ENCODE measurements around the gene MTHFD1L. TPM values are rescaled to one million over a fixed set of nuclear protein-coding genes. Genes with fewer than 3 reads are reported as not detected.
A peak's percentile ranks its signal among the peaks of the same experiment; 100 is the strongest.

MTHFD1L gene
- total RNA-seq, 1 donor from 2014 or later: 28.1 TPM

DNA sequence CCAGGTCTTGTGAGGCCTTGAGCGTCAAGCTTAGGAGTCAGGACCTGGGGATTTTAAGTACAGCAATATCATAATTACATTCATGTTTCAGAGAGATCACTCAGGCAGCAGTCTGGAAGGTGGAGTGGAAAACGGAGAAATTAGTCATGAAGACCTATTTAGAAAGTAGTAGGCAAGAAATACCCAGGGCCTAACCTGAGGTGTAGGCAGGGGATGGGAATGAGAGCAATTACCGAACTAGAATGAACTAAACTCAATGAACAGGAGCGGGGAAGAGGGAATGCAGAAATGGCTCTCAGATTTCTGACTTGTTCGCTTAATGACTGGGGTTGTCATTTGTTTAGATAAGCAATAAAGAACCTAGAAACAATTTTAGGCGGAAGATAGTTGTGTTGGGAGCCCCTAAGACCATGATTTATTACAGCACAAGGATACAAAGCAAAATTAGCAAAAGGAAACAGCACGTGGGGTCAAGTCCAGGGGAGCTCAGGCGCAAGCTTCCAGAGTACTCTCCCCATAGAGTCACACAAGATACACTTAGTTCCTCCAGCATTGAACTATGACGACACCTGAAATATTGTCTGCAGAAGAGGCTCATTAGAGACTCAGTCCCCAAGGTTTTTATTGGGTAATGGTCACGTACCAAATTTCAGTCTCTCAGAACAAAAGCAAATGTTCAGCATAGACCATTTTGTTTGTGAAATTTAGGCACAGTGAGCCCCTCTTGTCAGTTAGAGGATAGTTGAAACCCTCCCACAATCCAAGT lies 195.4 kb downstream of the MTHFD1L start:
- Mint-ChIP-seq H3K9me3 (peaks cover 5% of the 10 kb centered on the region), H3K27ac (peak overlapping the region; percentile 77)

DNA sequence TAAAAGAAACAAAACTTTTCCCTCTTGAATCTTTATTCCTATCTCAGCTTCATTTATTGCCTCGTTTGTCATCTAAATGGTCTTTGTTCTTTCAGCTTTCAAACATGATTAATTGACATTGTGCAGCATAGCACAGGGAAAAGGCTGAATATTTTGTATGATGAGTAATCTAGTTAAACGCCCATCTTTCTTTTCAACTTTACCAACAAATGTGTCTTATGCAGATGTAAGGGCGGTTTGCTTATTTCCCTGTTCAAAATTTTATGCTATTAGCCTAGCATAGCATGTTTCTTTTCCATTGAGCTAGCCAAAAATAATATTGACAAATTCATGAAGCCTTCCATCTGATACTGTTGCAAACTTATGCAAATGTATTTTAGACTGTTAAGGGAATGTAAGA lies 197.8 kb downstream of the MTHFD1L start:
- DNase-seq (ENCODE audit: extremely low spot score, unreplicated experiment): no peak
- Mint-ChIP-seq H3K27me3 (no peaks in the 10 kb centered on the region), H3K9me3 (peaks cover 5% of the 10 kb centered on the region), H3K4me1 (ENCODE audit: unreplicated experiment) (peaks cover 52% of the 10 kb centered on the region), H3K4me3 (peak overlapping the region; percentile 49), H3K36me3 (peaks cover 4% of the 10 kb centered on the region), H3K27ac (peak overlapping the region; percentile 50)
- TF ChIP-seq, protein P1, sequence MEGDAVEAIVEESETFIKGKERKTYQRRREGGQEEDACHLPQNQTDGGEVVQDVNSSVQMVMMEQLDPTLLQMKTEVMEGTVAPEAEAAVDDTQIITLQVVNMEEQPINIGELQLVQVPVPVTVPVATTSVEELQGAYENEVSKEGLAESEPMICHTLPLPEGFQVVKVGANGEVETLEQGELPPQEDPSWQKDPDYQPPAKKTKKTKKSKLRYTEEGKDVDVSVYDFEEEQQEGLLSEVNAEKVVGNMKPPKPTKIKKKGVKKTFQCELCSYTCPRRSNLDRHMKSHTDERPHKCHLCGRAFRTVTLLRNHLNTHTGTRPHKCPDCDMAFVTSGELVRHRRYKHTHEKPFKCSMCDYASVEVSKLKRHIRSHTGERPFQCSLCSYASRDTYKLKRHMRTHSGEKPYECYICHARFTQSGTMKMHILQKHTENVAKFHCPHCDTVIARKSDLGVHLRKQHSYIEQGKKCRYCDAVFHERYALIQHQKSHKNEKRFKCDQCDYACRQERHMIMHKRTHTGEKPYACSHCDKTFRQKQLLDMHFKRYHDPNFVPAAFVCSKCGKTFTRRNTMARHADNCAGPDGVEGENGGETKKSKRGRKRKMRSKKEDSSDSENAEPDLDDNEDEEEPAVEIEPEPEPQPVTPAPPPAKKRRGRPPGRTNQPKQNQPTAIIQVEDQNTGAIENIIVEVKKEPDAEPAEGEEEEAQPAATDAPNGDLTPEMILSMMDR (conservative IDR thresholded peaks at IDR 0.05): no peak

More for the DNA sequence above, 195.4 kb downstream of the MTHFD1L start:
- Mint-ChIP-seq H3K4me3 (no peak overlapping the region), H3K36me3 (peaks cover 4% of the 10 kb centered on the region), H3K4me1 (ENCODE audit: unreplicated experiment) (peaks cover 48% of the 10 kb centered on the region), H3K27me3 (no peaks in the 10 kb centered on the region)
- TF ChIP-seq, protein P1 (conservative IDR thresholded peaks at IDR 0.05): no peak
- DNase-seq (ENCODE audit: extremely low spot score, unreplicated experiment): no peak

DNA sequence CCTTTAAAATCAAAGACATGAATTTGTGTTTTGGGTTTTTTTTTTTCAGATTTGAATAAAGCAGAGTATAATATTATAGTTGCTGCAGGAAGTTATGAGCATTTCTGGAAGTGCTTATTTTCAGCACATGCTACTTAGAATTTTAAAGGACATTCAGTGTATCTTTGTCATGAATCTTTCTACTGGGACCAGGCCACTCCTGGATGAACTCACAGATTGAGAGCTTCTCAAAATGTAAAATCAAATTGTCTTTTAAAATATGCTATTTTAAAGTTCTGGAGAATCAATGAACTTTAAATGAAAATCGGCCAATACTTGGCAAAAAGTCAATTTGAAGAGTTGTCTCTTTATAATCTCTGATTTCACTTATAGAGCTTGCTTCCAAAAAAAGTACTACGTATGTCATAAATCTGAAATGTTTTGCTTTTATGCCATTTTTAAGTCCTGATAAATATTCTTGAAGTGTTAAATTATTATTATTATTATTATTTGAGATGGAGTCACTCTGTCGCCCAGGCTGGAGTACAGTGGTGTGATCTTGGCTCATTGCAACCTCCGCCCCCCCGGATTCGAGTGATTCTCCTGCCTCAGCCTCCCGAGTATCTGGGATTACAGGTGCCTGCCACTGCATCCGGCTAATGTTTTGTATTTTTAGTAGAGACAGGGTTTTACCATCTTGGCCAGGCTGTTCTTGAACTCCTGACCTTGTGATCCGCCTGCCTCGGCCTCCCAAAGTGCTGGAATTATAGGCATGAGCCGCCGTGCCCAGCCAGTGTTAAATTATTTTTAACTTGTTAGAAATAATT lies 198.5 kb downstream of the MTHFD1L start:
- Mint-ChIP-seq H3K36me3 (peaks cover 4% of the 10 kb centered on the region), H3K4me1 (ENCODE audit: unreplicated experiment) (peaks cover 55% of the 10 kb centered on the region), H3K4me3 (peak overlapping the region; percentile 49), H3K9me3 (peaks cover 5% of the 10 kb centered on the region), H3K27ac (no peak overlapping the region), H3K27me3 (no peaks in the 10 kb centered on the region)
- TF ChIP-seq, protein P1 (conservative IDR thresholded peaks at IDR 0.05): no peak
- DNase-seq (ENCODE audit: extremely low spot score, unreplicated experiment): no peak

DNA sequence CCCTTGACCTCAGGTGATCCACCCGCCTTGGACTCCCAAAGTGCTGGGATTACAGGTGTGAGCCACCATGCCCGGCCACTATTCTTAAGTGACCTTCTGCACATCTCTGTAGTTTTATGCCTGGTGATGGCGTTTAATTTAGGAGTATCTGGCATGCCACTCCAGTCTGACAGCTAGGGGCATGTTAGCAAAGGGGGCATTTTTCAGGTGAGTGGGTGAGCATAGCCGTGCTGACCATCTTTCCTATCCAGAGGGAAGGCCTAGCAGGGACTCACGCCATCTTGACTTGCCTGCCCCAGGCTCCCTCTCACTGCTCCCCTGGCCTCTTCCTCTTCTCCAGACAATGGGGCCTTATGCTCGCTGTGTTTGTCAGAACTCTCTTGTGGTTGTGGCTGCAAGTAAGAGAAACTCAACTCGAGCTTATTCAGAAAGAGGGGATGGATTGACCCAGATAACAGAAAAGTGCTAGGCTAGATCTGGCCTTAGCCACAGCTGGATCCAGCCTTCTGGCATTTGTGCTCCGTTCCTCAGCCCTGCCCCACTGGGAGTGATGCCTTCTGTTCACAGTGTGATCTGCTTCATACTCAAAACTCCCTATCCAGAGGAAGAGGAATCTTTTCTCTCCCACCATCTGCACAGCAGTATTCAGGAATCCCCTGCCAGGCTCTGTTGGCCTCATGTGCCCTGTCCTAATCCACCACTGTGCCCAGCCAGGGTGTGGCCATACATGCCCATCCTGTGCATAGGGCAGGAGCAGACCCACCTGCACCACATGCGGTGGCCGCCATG lies 199.7 kb downstream of the MTHFD1L start:
- Mint-ChIP-seq H3K36me3 (peaks cover 5% of the 10 kb centered on the region), H3K4me3 (no peak overlapping the region), H3K27ac (no peak overlapping the region)

More for the DNA sequence above, 199.7 kb downstream of the MTHFD1L start:
- peaks cover 53% of the 10 kb centered on the region for H3K4me1 Mint-ChIP-seq (ENCODE audit: unreplicated experiment)
- H3K9me3 Mint-ChIP-seq: peaks cover 7% of the 10 kb centered on the region
- H3K27me3 Mint-ChIP-seq: no peaks in the 10 kb centered on the region
- DNase-seq (ENCODE audit: extremely low spot score, unreplicated experiment): no peak
- TF ChIP-seq, protein P1 (conservative IDR thresholded peaks at IDR 0.05): no peak

Data from type B pancreatic cell (in vitro differentiated cells).